GM23338 (cell line): ENCODE results near the gene POLG2.

Experiments
- EZH2 ChIP-seq: fragments of 200-600 bp; sonication (generic); IDR thresholded peaks from one replicate; pipeline ENCODE4 v1.8.0; 2017; ENCODE audit warnings: antibody characterized with exemption, mild to moderate bottlenecking, low read depth; ENCODE audit not compliant: unreplicated experiment
- EZH2phosphoT487 ChIP-seq: fragments of 200-600 bp; sonication (generic); IDR thresholded peaks from one replicate; pipeline ENCODE4 v1.8.1; 2018; ENCODE audit warnings: antibody characterized with exemption; ENCODE audit not compliant: unreplicated experiment
- POLR2AphosphoS5 ChIP-seq: IDR thresholded peaks from 2 replicates; pipeline ENCODE4 v1.6.1; 2016; ENCODE audit warnings: antibody characterized with exemption, low read depth
- STAT1 ChIP-seq: IDR thresholded peaks from one replicate; pipeline ENCODE4 v1.6.1; 2016; ENCODE audit warnings: antibody characterized with exemption; ENCODE audit not compliant: unreplicated experiment
- ZNF114 ChIP-seq: fragments of 250-450 bp; sonication (Bioruptor Pico); IDR thresholded peaks from 2 replicates; pipeline ENCODE4 v1.5.0; 2020; ENCODE audit warnings: mild to moderate bottlenecking, moderate library complexity
- TF ChIP-seq, protein P1 (sequence below), 2 experiments: fragments of 200-600 bp in 1 of 2; sonication (generic) in 1 of 2; conservative IDR thresholded peaks; 2 replicates each; pipeline versions ENCODE4 v1.5.1 to v1.6.1; 2016 to 2017; ENCODE audit warnings: antibody characterized with exemption in 2 of 2, low read depth in 2 of 2, mild to moderate bottlenecking in 2 of 2, moderate library complexity in 1 of 2
- TF ChIP-seq, protein P2 (sequence below): IDR thresholded peaks from one replicate; pipeline ENCODE4 v1.6.1; 2018; ENCODE audit warnings: antibody characterized with exemption; ENCODE audit not compliant: unreplicated experiment
- TF ChIP-seq, protein P3 (sequence below): IDR thresholded peaks from 2 replicates; pipeline ENCODE4 v1.6.1; 2016; ENCODE audit warnings: antibody characterized with exemption

DNA sequence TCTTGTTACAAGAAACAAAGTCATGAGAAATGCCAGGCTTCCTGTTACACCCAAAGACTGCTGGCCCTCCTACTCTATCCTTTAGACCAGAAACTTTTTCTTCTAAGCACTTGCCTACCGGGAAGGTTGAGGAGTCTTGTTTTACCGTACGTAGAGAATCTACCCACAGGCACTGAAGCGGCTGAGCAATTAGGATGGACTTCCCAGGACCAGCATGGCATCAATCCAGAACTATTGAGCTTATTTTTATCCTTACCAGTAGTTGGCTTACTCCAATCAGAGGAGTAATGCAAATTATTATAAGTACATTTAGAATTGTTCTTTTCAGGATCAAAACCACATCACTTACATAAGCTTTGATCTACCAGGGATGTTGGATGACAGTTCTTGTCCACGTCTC is 35.6 kb upstream of the POLG2 start:
- TF ChIP-seq POLR2AphosphoS5 = no peak
- TF ChIP-seq, protein P1, sequence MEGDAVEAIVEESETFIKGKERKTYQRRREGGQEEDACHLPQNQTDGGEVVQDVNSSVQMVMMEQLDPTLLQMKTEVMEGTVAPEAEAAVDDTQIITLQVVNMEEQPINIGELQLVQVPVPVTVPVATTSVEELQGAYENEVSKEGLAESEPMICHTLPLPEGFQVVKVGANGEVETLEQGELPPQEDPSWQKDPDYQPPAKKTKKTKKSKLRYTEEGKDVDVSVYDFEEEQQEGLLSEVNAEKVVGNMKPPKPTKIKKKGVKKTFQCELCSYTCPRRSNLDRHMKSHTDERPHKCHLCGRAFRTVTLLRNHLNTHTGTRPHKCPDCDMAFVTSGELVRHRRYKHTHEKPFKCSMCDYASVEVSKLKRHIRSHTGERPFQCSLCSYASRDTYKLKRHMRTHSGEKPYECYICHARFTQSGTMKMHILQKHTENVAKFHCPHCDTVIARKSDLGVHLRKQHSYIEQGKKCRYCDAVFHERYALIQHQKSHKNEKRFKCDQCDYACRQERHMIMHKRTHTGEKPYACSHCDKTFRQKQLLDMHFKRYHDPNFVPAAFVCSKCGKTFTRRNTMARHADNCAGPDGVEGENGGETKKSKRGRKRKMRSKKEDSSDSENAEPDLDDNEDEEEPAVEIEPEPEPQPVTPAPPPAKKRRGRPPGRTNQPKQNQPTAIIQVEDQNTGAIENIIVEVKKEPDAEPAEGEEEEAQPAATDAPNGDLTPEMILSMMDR (conservative IDR thresholded peaks at IDR 0.05; ENCODE audit: low read depth in 2 of 2) = no peak
- TF ChIP-seq, protein P2, sequence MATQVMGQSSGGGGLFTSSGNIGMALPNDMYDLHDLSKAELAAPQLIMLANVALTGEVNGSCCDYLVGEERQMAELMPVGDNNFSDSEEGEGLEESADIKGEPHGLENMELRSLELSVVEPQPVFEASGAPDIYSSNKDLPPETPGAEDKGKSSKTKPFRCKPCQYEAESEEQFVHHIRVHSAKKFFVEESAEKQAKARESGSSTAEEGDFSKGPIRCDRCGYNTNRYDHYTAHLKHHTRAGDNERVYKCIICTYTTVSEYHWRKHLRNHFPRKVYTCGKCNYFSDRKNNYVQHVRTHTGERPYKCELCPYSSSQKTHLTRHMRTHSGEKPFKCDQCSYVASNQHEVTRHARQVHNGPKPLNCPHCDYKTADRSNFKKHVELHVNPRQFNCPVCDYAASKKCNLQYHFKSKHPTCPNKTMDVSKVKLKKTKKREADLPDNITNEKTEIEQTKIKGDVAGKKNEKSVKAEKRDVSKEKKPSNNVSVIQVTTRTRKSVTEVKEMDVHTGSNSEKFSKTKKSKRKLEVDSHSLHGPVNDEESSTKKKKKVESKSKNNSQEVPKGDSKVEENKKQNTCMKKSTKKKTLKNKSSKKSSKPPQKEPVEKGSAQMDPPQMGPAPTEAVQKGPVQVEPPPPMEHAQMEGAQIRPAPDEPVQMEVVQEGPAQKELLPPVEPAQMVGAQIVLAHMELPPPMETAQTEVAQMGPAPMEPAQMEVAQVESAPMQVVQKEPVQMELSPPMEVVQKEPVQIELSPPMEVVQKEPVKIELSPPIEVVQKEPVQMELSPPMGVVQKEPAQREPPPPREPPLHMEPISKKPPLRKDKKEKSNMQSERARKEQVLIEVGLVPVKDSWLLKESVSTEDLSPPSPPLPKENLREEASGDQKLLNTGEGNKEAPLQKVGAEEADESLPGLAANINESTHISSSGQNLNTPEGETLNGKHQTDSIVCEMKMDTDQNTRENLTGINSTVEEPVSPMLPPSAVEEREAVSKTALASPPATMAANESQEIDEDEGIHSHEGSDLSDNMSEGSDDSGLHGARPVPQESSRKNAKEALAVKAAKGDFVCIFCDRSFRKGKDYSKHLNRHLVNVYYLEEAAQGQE = no peak
- TF ChIP-seq, protein P3, sequence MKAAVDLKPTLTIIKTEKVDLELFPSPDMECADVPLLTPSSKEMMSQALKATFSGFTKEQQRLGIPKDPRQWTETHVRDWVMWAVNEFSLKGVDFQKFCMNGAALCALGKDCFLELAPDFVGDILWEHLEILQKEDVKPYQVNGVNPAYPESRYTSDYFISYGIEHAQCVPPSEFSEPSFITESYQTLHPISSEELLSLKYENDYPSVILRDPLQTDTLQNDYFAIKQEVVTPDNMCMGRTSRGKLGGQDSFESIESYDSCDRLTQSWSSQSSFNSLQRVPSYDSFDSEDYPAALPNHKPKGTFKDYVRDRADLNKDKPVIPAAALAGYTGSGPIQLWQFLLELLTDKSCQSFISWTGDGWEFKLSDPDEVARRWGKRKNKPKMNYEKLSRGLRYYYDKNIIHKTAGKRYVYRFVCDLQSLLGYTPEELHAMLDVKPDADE = no peak
- TF ChIP-seq EZH2 = no peak
- TF ChIP-seq EZH2phosphoT487 = no peak
- no peak for TF ChIP-seq STAT1
- TF ChIP-seq ZNF114 (CRISPR knock-in tag) = no peak
